Heart left ventricle (tissue), 16 donors: Measurements from ENCODE around the gene R3HDML. TPM values are rescaled to one million over a fixed set of nuclear protein-coding genes. Genes with fewer than 3 reads are reported as not detected.

Experiments
- ATAC-seq, 4 donors: fragments of 200-7000 bp; cut with Tn5 transposase; one replicate each; pipeline ENCODE4 v1.9.1; 2020 to 2022; ENCODE audit warnings: moderate library complexity in 4 of 4, mild to moderate bottlenecking in 3 of 4, moderate number of reproducible peaks in 1 of 4
- DNase-seq, 5 donors: peaks; one replicate each; pipeline ENCODE4 v3.0.0-alpha.2; 2020
- H3K27ac ChIP-seq, 12 donors: fragments of 200-600 bp; sonication (generic) in 4 of 12; one replicate each; pipeline versions ENCODE4 v1.5.0 to v1.8.0; 2016 to 2022; ENCODE audit warnings: mild to moderate bottlenecking in 2 of 12
- H3K27me3 ChIP-seq, 9 donors: fragments of 200-600 bp; sonication (generic) in 2 of 9; one replicate each; pipeline versions ENCODE4 v1.5.1 to v1.8.0; 2016 to 2022; ENCODE audit warnings: mild to moderate bottlenecking in 3 of 9
- H3K36me3 ChIP-seq, 9 donors: fragments of 200-600 bp; sonication (generic) in 2 of 9; one replicate each; pipeline versions ENCODE4 v1.5.0 to v1.8.0; 2018 to 2022; ENCODE audit warnings: mild to moderate bottlenecking in 2 of 9
- H3K4me1 ChIP-seq, 12 donors: fragments of 200-600 bp; sonication (generic) in 4 of 12; one replicate each; pipeline versions ENCODE4 v1.5.0 to v1.8.0; 2016 to 2022; ENCODE audit warnings: mild to moderate bottlenecking in 3 of 12
- H3K4me3 ChIP-seq, 12 donors: fragments of 200-600 bp; sonication (generic) in 4 of 12; one replicate each; pipeline versions ENCODE4 v1.5.0 to v1.8.0; 2017 to 2022; ENCODE audit warnings: mild to moderate bottlenecking in 9 of 12, moderate library complexity in 4 of 12
- H3K9me3 ChIP-seq, 12 donors: fragments of 200-600 bp; sonication (generic) in 4 of 12; one replicate each; pipeline versions ENCODE4 v1.5.0 to v1.8.0; 2016 to 2022; ENCODE audit warnings: mild to moderate bottlenecking in 1 of 12
- POLR2A ChIP-seq, 2 donors: fragments of 450-650 bp; IDR thresholded peaks; one replicate each; pipeline ENCODE4 v1.6.1; 2017; ENCODE audit warnings: antibody characterized with exemption in 2 of 2, mild to moderate bottlenecking in 2 of 2, moderate library complexity in 2 of 2
- WGBS, 4 donors: extraction: QIAGEN DNeasy Blood & Tissue Kit in 2 of 4; methylation state at CpG; one replicate each; pipeline versions ENCODE4 v1.1.5 to v1.1.7; 2013 to 2018; 5-methylcytosine and 5-hydroxymethylcytosine counted together
- intact Hi-C, 10 donors: fragments of 100-400 bp; cut with DNase I; formaldehyde crosslinking; loops; one replicate each; pipeline versions ENCODE4 v1.11.1 to v1.14.2; 2022
- polyA plus RNA-seq, 2 donors: library from polyadenylated mRNA; stranded (reverse); fragments of 200-250 nt; gene quantifications; one replicate each; pipeline ENCODE4 v1.2.3, GENCODE V29; 2013
- total RNA-seq, 9 donors: library from RNA; depleted of rRNA in 2 of 9; stranded (reverse); fragments of >200 nt in 2 of 9; fragmentation: NEBNext Ultra II Directional in 3 of 9; extraction: Animal tissue kit (Norgen Biotek cat#: 25700) in 3 of 9; gene quantifications; one replicate each; pipeline versions ENCODE4 v1.1.0 to v1.2.4, GENCODE V29; 2016 to 2023
- TF ChIP-seq, protein P1 (sequence below), 12 donors: fragments of 200-600 bp; sonication (generic) in 4 of 12; IDR thresholded peaks; one replicate each; pipeline versions ENCODE4 v1.5.0 to v1.8.0; 2018 to 2022; ENCODE audit warnings: antibody characterized with exemption in 12 of 12, mild to moderate bottlenecking in 5 of 12
- donor health status: ischemic (EF 13 %, LVEDD 7.1; RV severe dilation, severe dysfunction).
- donor health status: healthy with polysubstance abuse.
- donor health status: DM: no; HTN: yes; CAD: no.
- donor health status: DM: no; HTN: no; CAD: no.
- donor health status: ischemic (EF 25% LVEDD 6.9; RV normal size, moderate dysfunction).
- donor health status: ischemic (EF 25% LVEDD 5.7; RV mildly dilated, moderate dysfunction).
- donor health status: healthy.
- donor health status: DM: yes; HTN: yes; CAD: no.
- donor health status: ischemic (EF 35%, LVEDD 5.7; RV mildly dilated, moderate dysfunction).
- donor health status: nonischemic (EF 11% LVEDD 7.7; RV severe dilation, severe dysfunction).
- donor health status: DM: yes; HTN: yes; CAD: no.
- donor health status: PGD.
- donor health status: ischemic (EF 29% LVEDD 5.4; RV normal size, mild dysfunction).
- donor health status: nonischemic (EF 23%, LVEDD 6.1; RV moderate dilation, normal function).

R3HDML gene
- total and polyA plus RNA-seq, 11 donors, result not detected

GRCh38 chr20:44328428-44328827 is 8.4 kb upstream of the R3HDML start:
- no peak for TF ChIP-seq POLR2A (IDR thresholded peaks at IDR 0.05)
- TF ChIP-seq, protein P1, sequence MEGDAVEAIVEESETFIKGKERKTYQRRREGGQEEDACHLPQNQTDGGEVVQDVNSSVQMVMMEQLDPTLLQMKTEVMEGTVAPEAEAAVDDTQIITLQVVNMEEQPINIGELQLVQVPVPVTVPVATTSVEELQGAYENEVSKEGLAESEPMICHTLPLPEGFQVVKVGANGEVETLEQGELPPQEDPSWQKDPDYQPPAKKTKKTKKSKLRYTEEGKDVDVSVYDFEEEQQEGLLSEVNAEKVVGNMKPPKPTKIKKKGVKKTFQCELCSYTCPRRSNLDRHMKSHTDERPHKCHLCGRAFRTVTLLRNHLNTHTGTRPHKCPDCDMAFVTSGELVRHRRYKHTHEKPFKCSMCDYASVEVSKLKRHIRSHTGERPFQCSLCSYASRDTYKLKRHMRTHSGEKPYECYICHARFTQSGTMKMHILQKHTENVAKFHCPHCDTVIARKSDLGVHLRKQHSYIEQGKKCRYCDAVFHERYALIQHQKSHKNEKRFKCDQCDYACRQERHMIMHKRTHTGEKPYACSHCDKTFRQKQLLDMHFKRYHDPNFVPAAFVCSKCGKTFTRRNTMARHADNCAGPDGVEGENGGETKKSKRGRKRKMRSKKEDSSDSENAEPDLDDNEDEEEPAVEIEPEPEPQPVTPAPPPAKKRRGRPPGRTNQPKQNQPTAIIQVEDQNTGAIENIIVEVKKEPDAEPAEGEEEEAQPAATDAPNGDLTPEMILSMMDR (IDR thresholded peaks at IDR 0.05), result no peak
- Histone ChIP-seq H3K9me3 (no peaks in the 10 kb centered on the region), H3K4me1 (peaks cover 0 to 7% (median 0%) of the 10 kb centered on the region in 12 donors), H3K27me3 (peaks cover 0 to 16% (median 0%) of the 10 kb centered on the region in 9 donors), H3K36me3 (no peaks in the 10 kb centered on the region), H3K4me3 (no peak overlapping the region), H3K27ac (no peak overlapping the region)
- 78 to 96% (median 87%) methylated on average over 4 of the region's 4 CpGs for WGBS, 4 donors
- DNase-seq (no peak), ATAC-seq (no peak)
- intact Hi-C loops, result no loop called here

- DNase-seq (no peak), ATAC-seq (no peak)
- peaks cover 0 to 9% (median 4%) of the 10 kb centered on the region in 9 donors for H3K27me3 ChIP-seq
- intact Hi-C loops, result no loop called here
- peaks cover 0 to 7% (median 0%) of the 10 kb centered on the region in 12 donors for H3K4me1 ChIP-seq
- TF ChIP-seq, protein P1 (IDR thresholded peaks at IDR 0.05), result no peak
- TF ChIP-seq POLR2A (IDR thresholded peaks at IDR 0.05), result no peak
- H3K4me3 ChIP-seq, result no peak overlapping the region
- no peak overlapping the region for H3K27ac ChIP-seq
- no peaks in the 10 kb centered on the region for H3K9me3 ChIP-seq
- WGBS, 4 donors, result 78 to 89% (median 79%) methylated on average over 2 of the region's 2 CpGs
- no peaks in the 10 kb centered on the region for H3K36me3 ChIP-seq
Observed at GRCh38 chr20:44331201-44331600, 5.6 kb upstream of the R3HDML start.

DNA sequence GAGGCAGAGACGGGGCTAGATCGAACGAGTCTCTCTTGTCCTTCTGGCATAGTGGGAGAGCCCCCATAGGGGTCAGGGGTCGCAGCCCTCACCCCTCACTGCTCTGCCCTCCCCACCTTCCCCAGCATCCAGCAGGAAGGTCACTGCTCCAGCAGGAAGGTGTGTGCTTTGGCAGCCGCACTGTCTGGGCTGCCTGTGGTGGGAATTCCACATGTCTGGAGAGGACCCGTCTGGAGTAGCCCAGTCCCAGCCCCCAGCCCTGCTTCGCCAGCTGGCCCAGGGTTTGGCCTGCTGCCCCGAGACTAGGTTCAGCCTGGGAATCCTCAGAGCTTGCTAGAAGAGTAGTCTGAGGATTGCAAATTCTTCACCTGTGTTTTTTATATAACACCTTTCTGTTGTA is 2.5 kb upstream of the R3HDML start:
- WGBS, 4 donors, result 35 to 42% (median 39%) methylated on average over 6 to 8 of the region's 8 CpGs
- Histone ChIP-seq H3K27ac (no peak overlapping the region), H3K9me3 (no peaks in the 10 kb centered on the region), H3K4me1 (no peaks in the 10 kb centered on the region), H3K27me3 (peaks cover 0 to 20% (median 0%) of the 10 kb centered on the region in 9 donors), H3K4me3 (no peak overlapping the region), H3K36me3 (no peaks in the 10 kb centered on the region)
- DNase-seq, result peak in 1 of 5 donors; percentile 58
- no peak for TF ChIP-seq POLR2A (IDR thresholded peaks at IDR 0.05)
- TF ChIP-seq, protein P1 (IDR thresholded peaks at IDR 0.05), result no peak
- intact Hi-C loops, result no loop called here
- no peak for ATAC-seq

DNA sequence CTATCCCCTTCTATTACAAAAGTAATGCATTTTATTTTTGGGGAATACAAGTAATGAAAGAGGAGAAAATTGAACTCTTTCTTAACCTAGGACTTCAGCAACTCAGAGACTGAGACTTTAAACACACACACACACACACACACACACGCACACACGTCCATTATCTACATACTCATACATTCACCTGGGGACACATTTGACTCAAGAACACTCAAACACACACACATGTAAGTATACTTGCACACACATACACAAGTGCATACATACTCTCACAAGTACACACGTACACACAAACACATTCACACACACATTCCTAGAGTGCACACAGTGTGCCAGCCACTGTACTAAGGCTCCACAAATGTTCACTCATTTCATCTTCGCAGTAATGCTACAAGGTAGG is 2.1 kb upstream of the R3HDML start:
- H3K36me3 ChIP-seq, result no peaks in the 10 kb centered on the region
- no peak overlapping the region for H3K4me3 ChIP-seq
- WGBS, 4 donors, result 69 to 89% (median 82%) methylated on average over 4 of the region's 4 CpGs
- H3K4me1 ChIP-seq, result no peaks in the 10 kb centered on the region
- no peak for TF ChIP-seq POLR2A (IDR thresholded peaks at IDR 0.05)
- TF ChIP-seq, protein P1 (IDR thresholded peaks at IDR 0.05), result no peak
- DNase-seq, result no peak
- intact Hi-C loops, result no loop called here
- ATAC-seq, result no peak
- H3K27ac ChIP-seq, result no peak overlapping the region
- H3K9me3 ChIP-seq, result no peaks in the 10 kb centered on the region
- H3K27me3 ChIP-seq, result peaks cover 0 to 20% (median 0%) of the 10 kb centered on the region in 9 donors
